Measurements from ENCODE around the gene LBX2.
A peak's percentile ranks its signal among the peaks of the same experiment; 100 is the strongest.

DNA sequence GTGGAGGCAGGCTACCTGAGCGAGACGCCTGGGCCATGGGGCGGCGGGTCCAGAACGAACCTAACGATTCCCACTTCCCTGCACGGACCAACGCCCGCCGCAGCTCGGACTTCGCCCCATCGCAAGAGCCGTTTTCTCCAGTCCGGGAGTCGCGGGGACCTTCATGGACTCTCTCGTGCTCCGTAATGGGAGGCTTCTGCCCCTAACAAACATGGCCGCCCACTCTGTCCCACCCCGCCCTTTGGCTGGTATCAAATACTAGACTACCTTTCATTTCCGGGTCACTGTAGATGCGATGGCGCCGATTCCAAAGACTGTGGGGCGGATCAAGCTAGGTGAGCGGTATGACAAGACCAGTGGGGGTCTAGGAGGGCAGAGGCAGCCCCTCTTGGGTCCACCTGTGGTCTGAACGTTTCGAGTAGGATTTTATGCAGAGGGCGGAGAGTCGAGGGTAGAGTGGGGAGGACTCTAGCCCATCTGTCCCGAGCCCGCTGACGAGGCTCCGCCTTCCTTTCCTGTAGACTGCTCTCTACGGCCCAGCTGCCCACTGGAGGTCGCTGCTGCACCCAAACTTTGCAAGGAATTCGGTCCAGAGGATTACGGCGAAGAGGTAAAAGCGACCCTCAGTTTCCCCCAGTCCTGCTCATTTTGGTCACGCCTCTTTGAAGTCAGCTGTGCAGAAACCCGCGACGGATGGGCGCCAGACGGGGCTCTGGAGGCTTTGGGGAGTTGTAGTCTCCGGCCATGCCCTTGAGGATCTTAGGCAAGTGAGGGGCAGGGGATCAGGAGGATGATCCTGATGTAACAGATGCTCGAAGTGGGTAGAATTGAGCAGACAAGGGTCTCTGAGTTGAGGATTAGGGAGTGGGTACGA lies 16.4 kb downstream of the LBX2 start, which contains the start of the genes CCDC142 and TTC31:
- TF ChIP-seq CTCF (IDR thresholded peaks at IDR 0.05) = peak; percentile 76 to 96 (median 90)
- peak in 2 of 3 donors; percentile 62 to 64 for TF ChIP-seq POLR2A (IDR thresholded peaks at IDR 0.05)
